ENCODE data around the gene OR2A5.
"Not testable (repeated sequence)": the region's sequence is repeated elsewhere in the genome, so short reads cannot be mapped to it uniquely, and the experiment has no call there.

OR2A5 gene, protein sequence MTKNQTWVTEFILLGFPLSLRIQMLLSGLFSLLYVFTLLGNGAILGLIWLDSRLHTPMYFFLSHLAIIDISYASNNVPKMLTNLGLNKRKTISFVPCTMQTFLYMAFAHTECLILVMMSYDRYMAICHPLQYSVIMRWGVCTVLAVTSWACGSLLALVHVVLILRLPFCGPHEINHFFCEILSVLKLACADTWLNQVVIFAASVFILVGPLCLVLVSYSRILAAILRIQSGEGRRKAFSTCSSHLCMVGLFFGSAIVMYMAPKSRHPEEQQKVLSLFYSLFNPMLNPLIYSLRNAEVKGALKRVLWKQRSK

DNA sequence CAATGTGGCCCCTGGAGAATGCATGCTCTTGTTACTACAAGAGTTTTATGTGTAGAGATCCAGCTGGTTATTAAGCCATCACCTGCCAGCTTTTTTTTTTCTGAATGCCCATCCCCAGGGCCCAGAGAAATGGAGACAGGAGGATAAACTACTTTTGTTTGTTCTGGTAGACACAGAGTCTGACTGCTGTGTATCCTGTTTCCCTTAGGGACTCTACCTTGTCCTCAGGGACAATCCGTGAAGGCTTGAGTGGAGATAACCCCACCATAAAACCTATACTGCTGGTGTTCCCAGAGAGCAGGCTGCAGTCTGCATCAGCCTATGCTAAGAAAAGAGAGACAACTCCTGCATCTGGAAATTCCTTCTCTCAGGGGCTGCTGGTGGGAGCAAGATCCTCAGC, at the start of gene OR2A5:
OR2A5 (plus strand) TSS at position 301 of the 400 bp plus-strand sequence. CDS start 1,454 bp downstream, outside the sequence.
- no peak for FAIRE-seq

DNA sequence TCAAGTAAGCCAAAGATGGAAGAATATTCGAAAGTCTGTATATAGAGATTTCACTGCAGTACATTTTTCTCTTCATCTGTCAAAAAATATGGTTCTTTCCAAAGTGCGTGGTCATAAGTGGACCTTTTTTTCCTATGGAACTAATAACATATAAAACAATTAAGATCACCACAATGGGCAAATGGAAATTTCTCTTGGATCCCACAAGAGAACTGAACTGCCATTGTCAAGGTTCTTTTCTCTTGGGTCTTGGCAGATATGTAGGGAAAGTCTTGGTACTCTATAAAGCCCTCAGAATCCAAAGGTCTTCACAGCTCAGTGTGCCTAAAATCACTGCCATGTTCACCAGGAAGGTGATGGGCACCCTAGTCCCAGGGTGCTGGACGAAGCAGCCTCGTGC, 48.7 kb upstream of the OR2A5 start, which contains the start of gene OR6B1:
OR6B1 (plus strand) TSS at position 301 of the 400 bp plus-strand sequence. CDS start 3,677 bp downstream, outside the sequence.
- FAIRE-seq: no peak

DNA sequence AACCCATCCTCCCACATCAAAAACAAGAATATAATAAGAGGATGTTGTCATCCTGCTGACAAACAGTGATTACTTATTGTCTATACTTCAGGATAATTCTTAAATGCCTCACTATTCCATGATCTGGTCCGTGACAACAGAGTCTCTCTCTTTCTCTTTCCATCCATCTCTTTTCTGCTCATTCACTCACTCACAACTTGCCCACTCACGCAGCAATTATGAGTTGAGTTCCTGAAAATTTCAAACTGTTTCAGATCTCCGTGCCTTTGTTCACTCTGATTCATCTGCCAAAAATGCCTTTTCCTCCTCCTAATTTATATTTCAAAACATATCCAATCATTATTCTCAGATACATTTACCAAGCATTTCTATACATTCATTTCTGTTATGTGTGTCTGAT, 47.2 kb upstream of the OR2A5 start:
- FAIRE-seq: no peak

DNA sequence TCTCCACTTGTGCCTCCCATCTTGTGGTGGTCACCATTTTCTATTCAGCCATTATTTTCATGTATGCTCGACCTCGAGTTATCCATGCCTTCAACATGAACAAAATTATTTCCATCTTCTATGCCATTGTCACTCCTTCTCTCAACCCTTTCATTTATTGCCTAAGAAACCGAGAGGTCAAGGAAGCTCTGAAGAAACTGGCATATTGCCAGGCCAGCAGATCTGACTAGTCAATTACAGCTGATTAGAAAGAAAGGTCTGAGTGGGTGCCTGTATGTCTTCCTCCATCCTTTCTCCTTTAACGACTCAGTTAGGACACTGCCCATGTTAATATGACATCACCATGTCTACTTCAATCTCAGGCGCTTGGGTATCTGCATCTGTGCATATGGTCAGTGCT, 44.0 kb upstream of the OR2A5 start:
- FAIRE-seq: no peak

DNA sequence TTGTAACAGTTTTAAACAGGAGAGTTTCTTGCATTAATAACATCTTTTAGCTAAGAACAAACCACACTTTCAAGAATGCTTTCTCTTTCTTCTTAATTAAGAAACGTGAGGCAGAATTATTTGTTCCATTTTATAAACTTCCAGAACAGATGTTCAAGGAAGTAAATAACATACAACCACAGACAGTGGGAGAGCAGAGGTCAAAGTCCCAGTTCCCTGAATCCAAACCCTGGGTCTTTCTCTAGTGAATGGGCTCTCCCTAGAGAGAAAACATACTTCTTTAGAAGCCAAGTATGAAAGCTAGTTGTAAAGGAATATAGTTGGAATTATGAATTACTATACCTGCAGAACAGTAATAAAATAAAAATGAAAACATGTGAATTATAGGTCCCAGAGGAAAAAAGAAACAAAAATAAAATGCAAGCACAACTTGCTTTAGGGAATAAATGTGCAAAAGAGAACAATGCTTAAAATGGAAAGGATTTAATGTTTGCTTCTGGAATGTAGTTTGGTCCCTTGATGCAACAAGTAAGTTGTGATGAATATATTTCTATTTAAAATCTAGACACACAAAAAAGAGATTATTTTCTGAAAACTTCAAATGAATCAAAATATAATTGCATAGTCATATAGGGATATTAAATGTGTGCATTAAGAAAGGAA, 42.6 kb upstream of the OR2A5 start:
- FAIRE-seq: no peak

DNA sequence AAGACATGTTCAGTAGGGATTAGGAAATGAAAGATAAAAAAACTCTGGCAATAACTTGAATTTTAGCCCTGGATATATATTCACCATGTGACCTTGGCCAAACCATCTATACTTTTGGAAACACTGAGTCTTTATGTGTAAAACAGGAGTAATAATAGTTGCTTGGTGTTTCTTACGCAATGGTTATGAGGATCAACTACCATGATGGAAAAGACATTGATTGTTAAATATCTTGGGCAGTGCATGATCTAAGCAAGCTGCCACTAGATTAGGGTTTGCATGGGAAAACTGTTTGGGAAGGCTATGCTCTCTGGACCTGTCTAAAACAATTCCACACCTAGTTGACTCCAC, 42.1 kb upstream of the OR2A5 start:
- FAIRE-seq: no peak

DNA sequence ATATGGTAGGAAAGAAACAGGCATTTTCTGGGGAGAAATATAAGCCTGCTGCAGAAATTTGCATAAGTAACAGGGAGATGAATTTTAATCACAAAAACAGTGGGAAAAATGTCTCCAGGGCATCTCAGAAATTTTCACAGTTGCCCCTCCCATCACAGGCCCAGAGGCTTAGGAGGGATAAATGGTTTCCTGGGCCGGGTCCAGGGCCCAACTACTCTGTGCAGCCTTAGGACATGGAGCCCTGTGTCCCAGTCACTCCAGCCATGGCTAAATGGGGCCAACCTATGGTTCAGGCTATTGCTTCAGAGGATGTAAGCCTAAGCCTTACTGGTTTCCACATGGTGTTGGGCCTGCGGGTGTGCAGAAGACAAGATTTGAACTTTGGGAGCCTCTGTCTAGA, 39.4 kb upstream of the OR2A5 start:
- FAIRE-seq: no peak

DNA sequence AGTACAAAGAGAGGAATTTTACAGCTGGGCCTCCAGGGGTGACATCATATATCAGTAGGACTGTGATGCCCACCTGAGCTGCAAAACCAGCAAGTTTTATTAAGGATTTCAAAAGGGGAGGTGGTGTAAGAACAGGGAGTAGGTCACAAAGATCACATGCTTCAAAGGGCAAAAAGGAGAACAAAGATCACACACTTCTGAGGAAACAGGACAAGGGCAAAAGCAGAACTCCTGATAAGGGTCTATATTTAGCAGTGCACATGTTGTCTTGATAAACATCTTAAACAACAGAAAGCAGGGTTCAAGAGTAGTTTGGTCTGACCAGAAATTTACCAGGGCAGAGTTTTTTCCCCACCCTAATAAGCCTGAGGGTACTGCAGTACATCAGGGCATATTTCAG, 38.7 kb upstream of the OR2A5 start:
- not testable (repeated sequence) for FAIRE-seq

DNA sequence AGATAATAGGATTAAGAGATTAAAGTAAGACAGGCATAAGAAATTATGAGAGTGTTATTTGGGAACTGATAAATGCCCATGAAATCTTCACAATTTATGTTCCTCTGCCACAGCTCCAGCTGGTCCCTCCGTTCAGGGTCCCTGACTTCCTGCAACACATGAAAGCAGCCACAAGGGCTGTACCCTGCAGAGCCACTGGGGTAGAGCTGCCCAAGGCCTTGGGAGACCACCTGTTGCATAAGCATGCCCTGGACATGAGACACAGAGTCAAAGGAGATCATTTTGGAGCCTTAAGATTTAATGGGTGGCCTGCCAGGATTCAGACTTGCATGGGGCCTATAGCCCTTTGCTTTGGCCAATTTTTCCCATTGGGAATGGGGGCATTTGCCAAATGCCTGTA, 37.9 kb upstream of the OR2A5 start:
- not testable (repeated sequence) for FAIRE-seq

DNA sequence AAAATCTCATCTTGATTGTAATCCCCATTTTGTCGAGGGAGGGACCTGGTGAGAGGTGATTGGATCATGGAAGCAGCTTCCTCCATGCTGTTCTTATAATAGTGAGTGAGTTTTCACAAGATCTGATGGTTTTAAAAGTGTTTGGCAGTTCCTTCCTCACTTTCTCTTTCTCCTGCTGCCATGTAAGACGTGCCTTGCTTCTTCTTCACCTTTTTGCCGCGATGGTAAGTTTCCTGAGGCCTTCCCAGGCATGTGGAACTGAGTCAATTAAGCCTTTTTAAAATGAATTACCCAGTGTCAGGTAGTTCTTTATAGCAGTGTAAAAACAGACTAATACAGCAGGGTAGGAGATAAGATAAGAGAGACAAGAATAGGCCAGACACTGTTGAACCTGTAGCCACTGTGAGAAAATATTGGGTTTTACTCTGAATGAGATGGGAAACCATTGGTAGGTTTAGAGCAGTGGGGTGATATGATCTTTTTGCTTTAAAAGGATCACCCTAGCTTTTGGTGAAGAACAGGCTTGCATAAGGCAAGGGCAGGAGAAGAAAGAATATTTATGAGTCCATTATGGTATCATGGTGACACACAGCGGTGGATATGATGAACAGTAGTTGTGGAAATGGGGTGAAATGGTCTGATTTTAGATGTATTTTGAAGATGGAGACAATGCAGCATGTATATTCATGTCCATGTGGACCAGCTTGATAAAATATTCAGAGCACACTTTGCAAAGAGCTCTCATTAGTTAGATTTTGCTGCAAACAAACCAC, 37.1 kb upstream of the OR2A5 start:
- no peak for FAIRE-seq

DNA sequence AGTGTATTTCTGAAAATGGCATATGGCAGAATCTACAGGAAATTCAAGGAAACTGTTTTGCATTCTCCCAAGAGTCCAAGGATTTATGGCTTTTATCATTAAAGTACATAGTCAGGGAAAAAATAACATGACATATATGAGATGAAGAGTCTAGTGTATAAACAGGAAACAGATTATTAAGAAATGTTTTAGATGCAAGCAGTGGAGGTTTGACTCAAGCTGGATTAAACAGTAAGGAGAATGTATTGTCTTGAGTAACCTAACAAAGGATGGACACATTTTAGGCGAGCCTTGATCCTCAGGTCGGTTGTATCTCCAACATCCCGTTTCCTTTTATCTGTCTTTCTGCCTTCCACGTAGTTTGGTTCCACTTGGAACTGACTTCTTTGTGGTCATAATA, 30.7 kb upstream of the OR2A5 start:
- FAIRE-seq: no peak

DNA sequence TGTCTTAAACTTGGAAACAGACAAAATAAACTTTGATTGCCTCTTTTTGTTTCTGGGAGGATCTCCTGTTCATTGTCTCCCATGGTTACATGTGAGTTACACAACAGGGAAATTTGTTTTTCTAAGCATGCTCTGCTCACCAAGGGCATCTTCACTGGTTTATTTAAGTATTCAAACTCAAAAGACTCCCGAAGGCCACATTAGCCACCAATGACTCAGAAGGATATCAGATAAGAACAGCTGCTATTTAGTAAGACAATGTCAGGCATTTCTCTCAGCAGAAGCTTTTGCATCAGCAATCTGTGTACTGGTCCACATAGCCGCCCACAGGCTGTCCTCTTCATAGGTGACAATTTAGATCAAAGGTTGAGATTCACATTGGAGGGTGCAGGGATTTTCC, 29.3 kb upstream of the OR2A5 start:
- no peak for FAIRE-seq

DNA sequence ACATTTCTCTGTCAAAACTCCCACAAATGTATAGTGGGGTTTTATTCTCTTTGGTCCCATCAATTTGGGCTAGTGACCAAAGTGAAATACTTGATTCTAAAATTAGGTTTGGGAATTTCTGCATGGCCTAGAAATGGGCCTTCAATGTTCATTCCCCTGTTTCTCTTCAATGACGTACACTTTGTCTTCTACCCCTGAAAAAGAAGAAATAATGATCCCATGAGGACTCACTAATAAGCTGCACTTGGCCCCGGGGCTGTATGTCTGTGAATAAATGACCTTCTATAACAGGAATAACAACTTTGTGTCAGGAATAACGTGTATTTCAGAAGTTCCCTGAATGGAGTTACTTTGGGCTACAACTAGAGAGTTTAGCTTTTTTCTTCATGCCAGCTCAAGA, 28.4 kb upstream of the OR2A5 start:
- no peak for FAIRE-seq

DNA sequence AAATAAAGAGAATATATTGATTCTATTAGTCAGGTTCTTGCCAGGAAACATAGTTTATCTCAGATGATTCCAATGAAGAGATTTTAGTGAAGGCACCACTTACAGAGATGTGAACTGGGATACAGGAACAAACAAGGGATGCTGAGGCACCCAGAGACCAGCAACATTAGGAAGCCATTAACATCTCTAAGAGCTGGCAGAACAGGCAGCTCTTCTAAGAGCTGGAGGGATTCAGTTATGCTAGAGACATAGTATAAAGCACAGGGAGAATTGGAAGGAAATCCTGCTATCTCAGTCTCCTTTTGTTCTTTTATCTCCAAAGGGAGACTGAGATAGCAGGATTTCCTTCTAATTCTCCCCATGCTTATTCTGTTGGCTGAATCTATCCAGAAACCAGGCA, 26.6 kb upstream of the OR2A5 start:
- no peak for FAIRE-seq

DNA sequence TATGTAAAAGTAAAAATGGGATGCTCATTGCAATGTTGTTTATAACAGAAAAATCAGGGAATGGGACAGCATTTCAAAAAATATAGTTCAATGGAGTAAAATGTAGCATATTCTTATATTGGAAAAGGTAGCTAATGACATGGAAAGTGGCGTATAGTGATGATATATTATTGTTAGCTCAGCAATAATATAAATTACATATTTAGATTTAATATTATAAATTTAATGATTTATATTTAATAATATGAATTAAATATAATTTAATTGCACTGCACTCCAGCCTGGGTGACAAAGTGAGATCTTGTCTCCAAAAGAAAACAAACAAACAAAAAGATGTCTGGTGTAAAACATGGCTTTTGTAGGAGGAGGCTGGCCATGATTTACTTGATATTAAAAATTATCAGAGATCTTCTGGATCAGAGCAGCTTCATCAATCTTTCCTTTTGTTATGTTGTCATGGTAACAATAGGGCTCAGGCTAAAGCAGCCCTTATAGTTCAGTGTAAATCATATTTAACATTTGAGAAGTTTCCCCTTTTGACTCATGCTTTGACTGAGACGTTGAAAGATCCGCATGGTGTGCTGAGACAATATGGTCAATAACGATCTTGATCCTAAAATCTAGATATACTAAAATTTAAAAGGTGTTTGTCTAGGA, 25.4 kb upstream of the OR2A5 start:
- FAIRE-seq: no peak

DNA sequence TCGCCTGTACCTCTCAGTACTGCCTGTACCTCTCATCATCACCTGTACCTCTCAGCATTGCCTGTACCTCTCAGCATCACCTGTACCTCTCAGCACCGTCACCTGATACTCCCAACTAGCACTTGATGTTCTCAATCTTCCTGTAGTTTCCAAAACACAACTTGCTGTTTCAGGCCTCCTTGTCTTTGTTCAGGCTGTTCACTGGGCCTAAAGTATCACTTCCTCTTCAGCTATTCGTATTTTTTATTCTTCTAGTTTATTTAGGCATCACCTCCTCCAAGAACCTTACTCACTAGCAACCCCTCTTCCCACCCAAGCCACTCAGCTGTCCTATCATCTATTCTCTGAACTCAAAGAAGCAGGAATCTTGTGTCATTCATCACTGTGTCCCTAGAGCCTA, 24.5 kb upstream of the OR2A5 start:
- FAIRE-seq: no peak

DNA sequence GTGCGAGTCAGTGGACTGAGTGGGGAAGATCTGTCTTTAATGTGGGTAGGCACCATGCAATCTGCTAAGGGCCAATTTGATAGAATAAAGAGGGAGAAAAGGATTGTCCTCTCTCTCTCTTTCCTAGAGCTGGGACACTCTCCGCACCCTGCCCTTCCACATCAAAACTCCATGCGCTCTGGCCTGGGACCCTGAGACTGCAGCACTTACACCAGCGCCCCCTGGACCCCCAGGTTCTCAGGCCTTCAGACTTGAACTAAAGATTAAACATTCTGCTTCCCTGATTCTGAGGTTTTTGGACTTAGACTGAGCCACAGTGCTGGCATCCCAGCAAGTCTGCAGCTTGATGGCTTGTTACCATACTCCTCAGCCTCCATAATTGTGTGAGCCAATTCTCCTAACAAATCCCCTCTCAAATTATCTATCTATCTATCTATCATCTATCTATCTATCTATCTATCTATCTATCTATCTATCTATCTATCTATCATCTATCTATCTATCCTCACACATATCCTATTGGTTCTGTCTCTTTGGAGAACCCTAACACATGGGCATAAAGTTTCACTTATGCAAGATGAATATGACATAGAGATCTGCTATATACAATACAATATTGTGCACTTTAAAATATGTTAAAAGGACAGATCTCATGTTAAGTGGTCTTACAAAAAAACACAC, 22.4 kb upstream of the OR2A5 start:
- no peak for FAIRE-seq

DNA sequence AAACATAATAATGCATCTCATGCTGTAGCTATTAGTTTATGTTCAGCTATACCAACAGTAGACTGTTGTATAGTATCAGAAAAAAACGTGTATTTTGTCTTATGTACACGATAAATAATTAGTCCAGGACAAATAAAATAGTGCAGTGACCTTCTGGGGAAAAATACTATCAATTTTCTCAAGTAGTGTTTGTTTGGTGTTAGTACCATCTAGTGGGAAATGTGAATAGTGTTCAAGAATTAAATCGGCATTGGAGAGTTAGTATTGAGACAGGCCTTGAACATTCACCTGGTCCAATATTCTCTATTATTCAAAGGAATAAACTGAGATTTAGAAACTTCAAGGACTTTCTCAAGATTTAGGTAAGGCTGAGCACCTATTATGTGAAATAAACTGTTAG, 21.7 kb upstream of the OR2A5 start:
- no peak for FAIRE-seq

DNA sequence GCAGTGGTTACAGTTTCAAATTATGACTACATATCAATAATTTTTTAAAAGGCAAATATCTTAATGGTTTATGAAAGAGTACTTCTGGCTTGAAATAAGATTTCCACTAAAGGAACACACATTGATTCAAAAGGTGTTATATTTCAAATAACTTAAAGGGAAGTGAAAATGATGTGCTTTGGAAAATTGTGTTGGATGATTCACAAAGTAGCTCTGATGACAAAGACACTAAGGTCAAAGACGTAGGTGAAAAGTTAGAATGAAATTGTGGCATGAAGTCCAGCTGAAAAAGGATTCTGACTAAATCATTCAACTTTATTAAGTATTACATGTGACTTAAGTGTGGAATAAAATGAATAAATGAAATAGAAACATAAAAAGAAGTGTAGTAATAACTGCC, 20.8 kb upstream of the OR2A5 start:
- no peak for FAIRE-seq

DNA sequence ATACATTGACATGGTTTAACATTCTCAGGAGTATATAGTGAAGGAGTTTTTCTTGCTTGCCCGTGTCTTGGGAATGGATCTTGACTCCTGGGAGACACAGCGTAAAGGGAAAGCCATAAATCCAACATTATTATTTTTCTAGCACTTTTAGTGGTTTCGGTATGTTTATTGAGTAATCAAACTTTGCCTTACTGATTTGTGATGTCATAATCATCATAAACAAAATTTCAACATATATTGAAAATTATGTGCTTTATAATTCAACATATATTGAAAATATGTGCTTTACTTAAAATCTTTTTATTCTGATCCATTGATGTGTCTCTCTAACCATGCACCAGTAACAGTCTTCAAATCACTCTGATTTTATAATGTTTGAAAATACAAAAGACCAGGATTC, 20.2 kb upstream of the OR2A5 start:
- no peak for FAIRE-seq

DNA sequence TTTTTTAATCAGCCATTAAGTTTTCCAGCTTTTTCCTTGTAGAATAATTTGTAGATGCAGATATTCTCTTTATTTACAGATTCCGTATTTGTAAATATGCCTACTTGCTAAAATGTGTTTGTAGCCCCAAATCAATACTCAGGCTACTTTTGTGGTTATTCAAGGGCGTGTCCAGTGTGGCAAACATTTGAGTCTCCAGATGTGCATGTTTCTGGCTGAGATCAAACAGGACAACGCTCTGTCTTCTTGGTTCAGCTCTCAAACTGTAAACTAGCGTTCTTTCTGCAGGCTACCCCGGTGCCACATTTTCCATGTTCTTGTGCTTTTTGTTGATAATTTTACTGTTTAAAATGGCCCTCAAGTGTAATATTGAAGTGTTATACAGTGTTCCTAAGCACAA, 16.2 kb upstream of the OR2A5 start:
- no peak for FAIRE-seq

DNA sequence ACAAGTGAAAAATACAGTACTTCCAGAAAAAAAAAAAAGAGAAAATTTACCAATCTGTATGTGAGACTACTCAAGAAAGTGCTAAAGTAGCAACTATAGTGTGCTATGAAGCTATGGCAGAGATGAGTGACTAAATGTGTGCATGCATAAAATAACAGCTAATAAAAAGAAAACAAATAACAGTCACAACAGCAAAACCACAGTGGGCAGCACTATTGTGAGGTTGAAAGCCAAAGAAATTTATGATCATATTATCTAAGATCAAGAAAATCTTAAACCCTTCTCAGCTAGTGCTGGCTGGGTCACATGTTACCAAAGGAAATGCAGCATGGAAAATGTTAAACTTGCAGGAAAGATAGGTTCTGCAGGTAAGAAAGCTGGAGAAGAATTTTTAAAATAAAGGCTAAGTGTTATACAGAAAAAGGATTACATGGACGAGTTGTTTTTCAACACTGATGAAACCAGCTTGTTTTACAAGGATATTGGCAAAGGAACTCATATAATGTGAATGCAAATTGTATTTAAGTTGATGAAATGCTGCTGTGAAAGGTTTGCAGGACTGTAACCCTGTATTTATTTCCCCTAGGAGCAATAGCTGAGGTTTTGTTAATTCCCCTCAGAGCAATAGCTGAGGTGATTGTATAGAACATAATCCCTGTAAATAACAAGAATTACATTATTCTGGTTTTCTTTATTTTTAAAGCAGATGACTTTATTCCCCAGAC, 15.6 kb upstream of the OR2A5 start:
- no peak for FAIRE-seq

All from G401.6 (cell line).